OCI-LY1 (cell line): ENCODE data around the gene CAT.

Experiments used
- H2AFZ ChIP-seq: fragments of 200-600 bp; sonication (generic), shearing (Covaris generic); 2 replicates; pipeline ENCODE4 v1.6.0; 2014; ENCODE audit warnings: antibody characterized with exemption, mild to moderate bottlenecking, low read length
- H3F3A ChIP-seq: fragments of 200-600 bp; sonication (generic), shearing (Covaris generic); 2 replicates; pipeline ENCODE4 v1.6.0; 2014; ENCODE audit warnings: mild to moderate bottlenecking, antibody characterized with exemption, low read length, moderate library complexity; ENCODE audit not compliant: insufficient read depth
- H3K27ac ChIP-seq: fragments of 200-600 bp; sonication (generic); 2 replicates; pipeline ENCODE4 v1.5.1; 2014; ENCODE audit warnings: low read length, mixed run types, mild to moderate bottlenecking, low read depth; ENCODE audit not compliant: poor library complexity, severe bottlenecking
- H3K27me3 ChIP-seq: fragments of 200-600 bp; sonication (generic); 2 replicates; pipeline ENCODE4 v1.6.0; 2014; ENCODE audit warnings: antibody characterized with exemption, mild to moderate bottlenecking, low read length, moderate library complexity; ENCODE audit not compliant: insufficient read depth
- H3K36me3 ChIP-seq: fragments of 200-600 bp; sonication (generic); 2 replicates; pipeline ENCODE4 v1.6.1; 2014; ENCODE audit warnings: mild to moderate bottlenecking, antibody characterized with exemption, low read length, moderate library complexity, mixed read lengths; ENCODE audit not compliant: insufficient read depth
- H3K4me1 ChIP-seq: fragments of 200-600 bp; sonication (generic); 2 replicates; pipeline ENCODE4 v1.5.1; 2014; ENCODE audit warnings: mild to moderate bottlenecking, low read length, moderate library complexity; ENCODE audit not compliant: insufficient read depth, severe bottlenecking
- H3K4me2 ChIP-seq: fragments of 200-600 bp; sonication (generic), shearing (Covaris generic); 2 replicates; pipeline ENCODE4 v1.6.1; 2014; ENCODE audit warnings: low read length
- H3K4me3 ChIP-seq: fragments of 200-600 bp; sonication (generic); 2 replicates; pipeline ENCODE4 v1.5.1; 2014; ENCODE audit warnings: low read length, low read depth, mild to moderate bottlenecking, mixed read lengths; ENCODE audit not compliant: poor library complexity, severe bottlenecking
- H3K79me2 ChIP-seq: fragments of 200-600 bp; shearing (Covaris generic); 2 replicates; pipeline ENCODE4 v1.6.1; 2016; ENCODE audit warnings: mixed run types, low read length, mixed read lengths; ENCODE audit not compliant: insufficient read depth
- H3K9ac ChIP-seq: fragments of 200-600 bp; sonication (generic), shearing (Covaris generic); 2 replicates; pipeline ENCODE4 v1.6.1; 2014; ENCODE audit warnings: mild to moderate bottlenecking, low read length, mixed read lengths
- H3K9me2 ChIP-seq: fragments of 200-600 bp; sonication (generic), shearing (Covaris generic); 2 replicates; pipeline ENCODE4 v1.6.1; 2014; ENCODE audit warnings: low read depth, mild to moderate bottlenecking, low read length, mixed read lengths
- H3K9me3 ChIP-seq: fragments of 200-600 bp; shearing (Covaris generic); 2 replicates; pipeline ENCODE4 v1.6.1; 2014; ENCODE audit warnings: low read length, mixed read lengths
- H4K20me1 ChIP-seq: fragments of 200-600 bp; sonication (generic), shearing (Covaris generic); 2 replicates; pipeline ENCODE4 v1.6.0; 2016; ENCODE audit warnings: mild to moderate bottlenecking, low read length; ENCODE audit not compliant: insufficient read depth
- EZH2 ChIP-seq: fragments of 200-600 bp; sonication (generic), shearing (Covaris generic); IDR thresholded peaks from 2 replicates; pipeline ENCODE4 v1.8.0; 2017; ENCODE audit warnings: borderline replicate concordance, mixed run types, mild to moderate bottlenecking, antibody characterized with exemption, low read length, moderate library complexity, mixed read lengths
- TF ChIP-seq, protein P1 (sequence below): fragments of 200-600 bp; sonication (generic), shearing (Covaris generic); IDR thresholded peaks from 2 replicates; pipeline ENCODE4 v1.5.1; 2017; ENCODE audit warnings: mild to moderate bottlenecking, antibody characterized with exemption, low read length, moderate library complexity, mixed read lengths

CAT gene

DNA sequence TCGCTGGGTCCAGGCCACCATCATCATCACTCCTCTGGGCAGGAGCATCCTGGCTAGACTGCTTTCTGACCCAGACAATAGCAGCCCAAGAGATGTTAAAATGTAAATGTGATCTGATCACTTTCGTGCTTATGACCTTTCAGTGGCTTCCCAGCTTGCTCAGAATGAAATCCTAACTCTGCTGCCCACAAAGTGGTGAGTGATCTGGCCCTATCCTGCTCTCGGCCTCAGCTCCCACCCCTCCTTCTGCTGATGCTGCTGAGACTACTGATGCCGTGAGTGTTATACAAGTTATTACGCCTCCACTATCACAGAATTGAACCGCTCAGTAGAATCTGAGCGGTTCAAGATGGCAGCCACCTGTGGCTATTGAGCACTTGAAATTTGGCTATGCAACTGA is 48.7 kb downstream of the CAT start:
- no peak overlapping the region for H3K27ac ChIP-seq
- H3K4me2 ChIP-seq: no peak overlapping the region
- H3K4me3 ChIP-seq: no peak overlapping the region
- H3K9ac ChIP-seq: no peak overlapping the region
- no peaks in the 10 kb centered on the region for H3K36me3 ChIP-seq
- H3F3A ChIP-seq: no peaks in the 10 kb centered on the region
- no peaks in the 10 kb centered on the region for H3K27me3 ChIP-seq
- H2AFZ ChIP-seq: no peak overlapping the region
- no peaks in the 10 kb centered on the region for H3K9me3 ChIP-seq
- TF ChIP-seq EZH2: no peak
- TF ChIP-seq, protein P1, sequence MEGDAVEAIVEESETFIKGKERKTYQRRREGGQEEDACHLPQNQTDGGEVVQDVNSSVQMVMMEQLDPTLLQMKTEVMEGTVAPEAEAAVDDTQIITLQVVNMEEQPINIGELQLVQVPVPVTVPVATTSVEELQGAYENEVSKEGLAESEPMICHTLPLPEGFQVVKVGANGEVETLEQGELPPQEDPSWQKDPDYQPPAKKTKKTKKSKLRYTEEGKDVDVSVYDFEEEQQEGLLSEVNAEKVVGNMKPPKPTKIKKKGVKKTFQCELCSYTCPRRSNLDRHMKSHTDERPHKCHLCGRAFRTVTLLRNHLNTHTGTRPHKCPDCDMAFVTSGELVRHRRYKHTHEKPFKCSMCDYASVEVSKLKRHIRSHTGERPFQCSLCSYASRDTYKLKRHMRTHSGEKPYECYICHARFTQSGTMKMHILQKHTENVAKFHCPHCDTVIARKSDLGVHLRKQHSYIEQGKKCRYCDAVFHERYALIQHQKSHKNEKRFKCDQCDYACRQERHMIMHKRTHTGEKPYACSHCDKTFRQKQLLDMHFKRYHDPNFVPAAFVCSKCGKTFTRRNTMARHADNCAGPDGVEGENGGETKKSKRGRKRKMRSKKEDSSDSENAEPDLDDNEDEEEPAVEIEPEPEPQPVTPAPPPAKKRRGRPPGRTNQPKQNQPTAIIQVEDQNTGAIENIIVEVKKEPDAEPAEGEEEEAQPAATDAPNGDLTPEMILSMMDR: no peak
- no peaks in the 10 kb centered on the region for H4K20me1 ChIP-seq
- no peaks in the 10 kb centered on the region for H3K79me2 ChIP-seq
- H3K9me2 ChIP-seq: no peaks in the 10 kb centered on the region
- no peaks in the 10 kb centered on the region for H3K4me1 ChIP-seq

DNA sequence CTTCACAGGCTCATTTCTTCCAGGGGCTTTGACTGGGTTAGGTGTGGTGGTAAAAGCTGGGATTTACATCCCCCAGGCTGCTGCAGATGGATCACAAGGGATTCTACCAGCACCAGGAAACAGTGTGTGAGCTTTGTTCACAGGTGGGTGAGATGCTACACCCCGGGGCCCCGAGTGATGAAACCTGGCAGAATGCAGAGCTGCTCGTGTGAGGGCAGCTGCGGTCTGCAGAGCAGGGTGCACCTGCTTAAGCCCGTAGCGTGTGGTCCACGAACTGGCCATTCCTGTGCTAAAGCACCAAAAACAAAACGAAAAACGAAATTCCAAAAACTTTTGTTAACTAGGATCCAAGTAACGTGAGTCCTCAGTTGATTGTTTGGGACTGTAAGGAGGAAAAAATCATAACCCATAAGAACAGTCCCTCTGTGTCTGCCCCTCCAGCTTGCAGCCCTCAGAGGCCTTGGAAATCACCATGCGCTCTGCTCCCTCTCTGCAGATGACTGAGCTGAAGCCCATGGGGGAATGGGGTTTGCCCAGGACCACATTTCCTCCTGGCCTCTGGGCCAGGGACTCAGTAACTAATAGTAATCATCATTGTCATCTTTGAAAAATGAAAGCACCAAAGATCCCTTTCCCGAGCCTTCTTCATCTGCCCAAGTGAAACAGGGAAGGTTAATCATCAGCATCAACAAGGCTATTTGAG is 50.3 kb downstream of the CAT start:
- H3K4me1 ChIP-seq: no peaks in the 10 kb centered on the region
- no peaks in the 10 kb centered on the region for H4K20me1 ChIP-seq
- H3K4me2 ChIP-seq: no peak overlapping the region
- H3K36me3 ChIP-seq: no peaks in the 10 kb centered on the region
- H3K4me3 ChIP-seq: no peak overlapping the region
- H2AFZ ChIP-seq: no peak overlapping the region
- no peak overlapping the region for H3K9ac ChIP-seq
- no peak overlapping the region for H3K27ac ChIP-seq
- H3K9me2 ChIP-seq: no peaks in the 10 kb centered on the region
- H3F3A ChIP-seq: no peaks in the 10 kb centered on the region
- no peaks in the 10 kb centered on the region for H3K79me2 ChIP-seq
- no peaks in the 10 kb centered on the region for H3K9me3 ChIP-seq
- no peaks in the 10 kb centered on the region for H3K27me3 ChIP-seq
- TF ChIP-seq EZH2: no peak
- TF ChIP-seq, protein P1: no peak

DNA sequence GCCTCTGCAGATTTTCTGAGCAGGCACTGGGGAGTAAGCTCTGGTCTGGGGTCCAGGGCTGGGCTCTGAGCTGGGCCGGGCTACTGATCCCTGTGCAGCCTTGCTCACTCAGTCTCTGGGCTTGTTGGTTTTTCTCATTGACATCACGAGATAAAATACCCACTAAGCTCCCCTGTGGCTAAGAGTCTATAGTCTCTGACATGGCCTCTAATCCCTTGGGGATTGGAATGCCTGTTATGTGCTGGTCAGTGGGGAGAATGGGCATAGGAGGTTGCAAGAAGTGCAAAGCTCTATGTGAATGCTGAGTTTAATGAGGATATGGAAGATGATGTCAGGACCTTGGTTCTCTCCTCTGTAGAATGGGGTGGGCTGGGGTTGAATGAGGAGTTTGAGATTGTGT is 51.6 kb downstream of the CAT start:
- H3K9me3 ChIP-seq: no peaks in the 10 kb centered on the region
- TF ChIP-seq, protein P1: no peak
- no peak for TF ChIP-seq EZH2
- no peaks in the 10 kb centered on the region for H3K4me1 ChIP-seq
- no peaks in the 10 kb centered on the region for H3F3A ChIP-seq
- no peak overlapping the region for H2AFZ ChIP-seq
- no peak overlapping the region for H3K4me3 ChIP-seq
- no peaks in the 10 kb centered on the region for H3K36me3 ChIP-seq
- H3K9ac ChIP-seq: no peak overlapping the region
- no peaks in the 10 kb centered on the region for H3K9me2 ChIP-seq
- H3K79me2 ChIP-seq: no peaks in the 10 kb centered on the region
- H4K20me1 ChIP-seq: no peaks in the 10 kb centered on the region
- H3K27ac ChIP-seq: no peak overlapping the region
- H3K27me3 ChIP-seq: no peaks in the 10 kb centered on the region
- no peak overlapping the region for H3K4me2 ChIP-seq
